Sigmoid colon (tissue), 7 donors: ENCODE data around the gene IQCK. TPM values are rescaled to one million over a fixed set of nuclear protein-coding genes. Genes with fewer than 3 reads are reported as not detected.

Experiments used
- DNase-seq: peaks from one replicate; pipeline ENCODE4 v3.0.0-alpha.2; 2019
- H3K27ac ChIP-seq, 4 donors: fragments of 200-600 bp; sonication (generic); one replicate each; pipeline ENCODE4 v1.5.1; 2016 to 2019; ENCODE audit warnings: mild to moderate bottlenecking in 1 of 4
- H3K27me3 ChIP-seq, 3 donors: fragments of 200-600 bp; sonication (generic); one replicate each; pipeline ENCODE4 v1.5.1; 2019; ENCODE audit warnings: mild to moderate bottlenecking in 1 of 3
- H3K36me3 ChIP-seq, 4 donors: fragments of 200-600 bp; sonication (generic); one replicate each; pipeline ENCODE4 v1.5.1; 2016 to 2019
- H3K4me1 ChIP-seq, 4 donors: fragments of 200-600 bp; sonication (generic); one replicate each; pipeline ENCODE4 v1.5.1; 2017 to 2019
- H3K4me3 ChIP-seq, 4 donors: fragments of 200-600 bp; sonication (generic); one replicate each; pipeline ENCODE4 v1.5.1; 2017 to 2019; ENCODE audit warnings: mild to moderate bottlenecking in 2 of 4, moderate library complexity in 1 of 4
- H3K9me3 ChIP-seq, 4 donors: fragments of 200-600 bp in 3 of 4; sonication (generic) in 3 of 4; one replicate each; pipeline versions ENCODE4 v1.5.1 to v1.6.1; 2013 to 2019
- EP300 ChIP-seq, 4 donors: sonication (generic); formaldehyde crosslinking; IDR thresholded peaks; one replicate each; pipeline ENCODE4 v1.6.1; 2017; ENCODE audit warnings: antibody characterized with exemption in 4 of 4
- POLR2A ChIP-seq, 2 donors: fragments of 450-650 bp; IDR thresholded peaks; one replicate each; pipeline ENCODE4 v1.6.1; 2016; ENCODE audit warnings: antibody characterized with exemption in 2 of 2, mild to moderate bottlenecking in 2 of 2, moderate library complexity in 2 of 2
- POLR2AphosphoS5 ChIP-seq, 4 donors: sonication (generic); formaldehyde crosslinking; IDR thresholded peaks; one replicate each; pipeline ENCODE4 v1.6.1; 2017; ENCODE audit warnings: antibody characterized with exemption in 4 of 4
- WGBS, 2 donors: extraction: QIAGEN DNeasy Blood & Tissue Kit; methylation state at CpG; one replicate each; pipeline ENCODE4 v1.1.7; 2013; 5-methylcytosine and 5-hydroxymethylcytosine counted together
- intact Hi-C: fragments of 100-400 bp; cut with DNase I; formaldehyde crosslinking; loops from one replicate; pipeline ENCODE4 v1.15.1; 2023
- polyA plus RNA-seq, 3 donors: library from polyadenylated mRNA; stranded (reverse); fragments of 200-250 nt; gene quantifications; one replicate each; pipeline ENCODE4 v1.2.3, GENCODE V29; 2013
- total RNA-seq, 4 donors: library from RNA; depleted of rRNA; stranded (reverse); fragments of >200 nt; gene quantifications; one replicate each; pipeline ENCODE4 v1.1.0, GENCODE V29; 2016
- TF ChIP-seq, protein P1 (sequence below), 4 experiments: fragments of 450-650 bp in 3 of 4; fragments of 200-600 bp in 1 of 4; IDR thresholded peaks; one replicate each; pipeline ENCODE4 v1.5.1; 2016 to 2019; ENCODE audit warnings: antibody characterized with exemption in 4 of 4, mild to moderate bottlenecking in 3 of 4, moderate library complexity in 2 of 4
- donor health status: healthy with polysubstance abuse.
- donor health status: Bipolar disorder and iron deficiency.
- donor health status: healthy.

Gene IQCK
- total and polyA plus RNA-seq, 7 donors: 5.1 to 16.6 (median 10.3) TPM

DNA sequence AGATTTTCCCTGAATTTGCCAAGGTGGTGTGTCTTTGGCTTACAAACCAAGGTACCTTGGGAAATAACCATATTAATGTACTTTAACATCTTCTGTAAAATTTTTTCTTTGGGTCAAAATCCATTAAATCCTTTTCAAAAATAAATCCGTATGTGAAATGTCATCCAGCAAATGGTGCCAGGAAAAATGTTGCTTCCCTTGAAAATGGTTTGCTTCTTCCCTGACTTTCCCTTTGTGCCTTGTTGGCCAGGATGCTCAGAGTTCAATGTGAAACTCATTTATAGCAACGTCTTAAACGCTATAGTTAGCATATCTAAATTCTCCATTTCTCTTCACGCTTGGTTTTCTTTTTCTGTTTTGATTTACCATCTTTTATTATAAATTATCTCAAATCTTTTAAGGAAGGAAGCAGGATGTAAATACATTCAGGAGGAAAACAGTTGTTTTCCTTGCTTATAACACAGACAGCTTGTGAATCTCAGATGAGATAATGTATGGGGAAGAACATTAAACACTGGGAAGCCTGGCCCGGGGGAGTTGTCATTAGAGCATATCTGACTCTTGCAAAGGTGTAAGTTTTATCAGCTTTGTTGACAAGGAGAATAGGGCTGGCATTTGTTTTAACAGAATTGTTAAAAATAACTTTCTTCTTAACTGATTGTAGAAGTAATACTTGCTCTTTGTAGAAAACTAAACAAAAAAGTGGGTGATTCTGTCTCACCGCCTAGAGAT lies 124.5 kb downstream of the IQCK start:
- no peak overlapping the region for H3K27ac ChIP-seq
- DNase-seq: no peak
- TF ChIP-seq, protein P1, sequence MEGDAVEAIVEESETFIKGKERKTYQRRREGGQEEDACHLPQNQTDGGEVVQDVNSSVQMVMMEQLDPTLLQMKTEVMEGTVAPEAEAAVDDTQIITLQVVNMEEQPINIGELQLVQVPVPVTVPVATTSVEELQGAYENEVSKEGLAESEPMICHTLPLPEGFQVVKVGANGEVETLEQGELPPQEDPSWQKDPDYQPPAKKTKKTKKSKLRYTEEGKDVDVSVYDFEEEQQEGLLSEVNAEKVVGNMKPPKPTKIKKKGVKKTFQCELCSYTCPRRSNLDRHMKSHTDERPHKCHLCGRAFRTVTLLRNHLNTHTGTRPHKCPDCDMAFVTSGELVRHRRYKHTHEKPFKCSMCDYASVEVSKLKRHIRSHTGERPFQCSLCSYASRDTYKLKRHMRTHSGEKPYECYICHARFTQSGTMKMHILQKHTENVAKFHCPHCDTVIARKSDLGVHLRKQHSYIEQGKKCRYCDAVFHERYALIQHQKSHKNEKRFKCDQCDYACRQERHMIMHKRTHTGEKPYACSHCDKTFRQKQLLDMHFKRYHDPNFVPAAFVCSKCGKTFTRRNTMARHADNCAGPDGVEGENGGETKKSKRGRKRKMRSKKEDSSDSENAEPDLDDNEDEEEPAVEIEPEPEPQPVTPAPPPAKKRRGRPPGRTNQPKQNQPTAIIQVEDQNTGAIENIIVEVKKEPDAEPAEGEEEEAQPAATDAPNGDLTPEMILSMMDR (IDR thresholded peaks at IDR 0.05): no peak
- TF ChIP-seq EP300 (IDR thresholded peaks at IDR 0.05): no peak
- TF ChIP-seq POLR2A (IDR thresholded peaks at IDR 0.05): no peak
- TF ChIP-seq POLR2AphosphoS5 (IDR thresholded peaks at IDR 0.05): no peak
- H3K4me1 ChIP-seq: peaks cover 0 to 8% (median 6%) of the 10 kb centered on the region in 4 donors
- intact Hi-C loops: no loop called here
- 78 to 81% methylated on average over 6 of the region's 6 CpGs for WGBS, 2 donors
- no peak overlapping the region for H3K4me3 ChIP-seq
- no peaks in the 10 kb centered on the region for H3K9me3 ChIP-seq
- no peaks in the 10 kb centered on the region for H3K36me3 ChIP-seq
- no peaks in the 10 kb centered on the region for H3K27me3 ChIP-seq

DNA sequence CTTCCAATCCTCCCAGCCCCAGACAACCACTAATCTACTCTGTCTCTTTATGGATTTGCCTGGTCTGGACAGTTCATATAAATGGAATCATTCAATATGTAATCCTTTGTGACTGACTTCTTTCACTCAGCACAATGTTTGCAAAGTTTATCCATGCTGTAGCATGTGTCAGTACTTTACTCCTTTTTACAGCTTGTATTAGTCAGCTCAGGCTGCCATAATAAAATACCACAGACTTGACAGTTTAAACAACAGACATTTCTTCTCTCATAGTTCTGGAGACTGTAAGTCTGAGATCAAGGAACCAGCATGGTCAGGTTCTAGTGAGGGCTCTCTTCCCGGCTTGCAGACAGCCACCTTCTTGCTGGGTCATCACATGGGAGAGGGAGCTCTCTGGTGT lies 125.3 kb downstream of the IQCK start:
- peak; percentile 14 for DNase-seq
- Histone ChIP-seq H3K27me3 (no peaks in the 10 kb centered on the region), H3K4me3 (no peak overlapping the region), H3K9me3 (no peaks in the 10 kb centered on the region), H3K27ac (no peak overlapping the region), H3K4me1 (peaks cover 0 to 8% (median 5%) of the 10 kb centered on the region in 4 donors), H3K36me3 (no peaks in the 10 kb centered on the region)
- TF ChIP-seq POLR2AphosphoS5 (IDR thresholded peaks at IDR 0.05): no peak
- no peak for TF ChIP-seq POLR2A (IDR thresholded peaks at IDR 0.05)
- TF ChIP-seq, protein P1 (IDR thresholded peaks at IDR 0.05): no peak
- no peak for TF ChIP-seq EP300 (IDR thresholded peaks at IDR 0.05)
- 59 to 83% methylated on average over 1 of the region's 1 CpG for WGBS, 2 donors
- intact Hi-C loops: no loop called here

DNA sequence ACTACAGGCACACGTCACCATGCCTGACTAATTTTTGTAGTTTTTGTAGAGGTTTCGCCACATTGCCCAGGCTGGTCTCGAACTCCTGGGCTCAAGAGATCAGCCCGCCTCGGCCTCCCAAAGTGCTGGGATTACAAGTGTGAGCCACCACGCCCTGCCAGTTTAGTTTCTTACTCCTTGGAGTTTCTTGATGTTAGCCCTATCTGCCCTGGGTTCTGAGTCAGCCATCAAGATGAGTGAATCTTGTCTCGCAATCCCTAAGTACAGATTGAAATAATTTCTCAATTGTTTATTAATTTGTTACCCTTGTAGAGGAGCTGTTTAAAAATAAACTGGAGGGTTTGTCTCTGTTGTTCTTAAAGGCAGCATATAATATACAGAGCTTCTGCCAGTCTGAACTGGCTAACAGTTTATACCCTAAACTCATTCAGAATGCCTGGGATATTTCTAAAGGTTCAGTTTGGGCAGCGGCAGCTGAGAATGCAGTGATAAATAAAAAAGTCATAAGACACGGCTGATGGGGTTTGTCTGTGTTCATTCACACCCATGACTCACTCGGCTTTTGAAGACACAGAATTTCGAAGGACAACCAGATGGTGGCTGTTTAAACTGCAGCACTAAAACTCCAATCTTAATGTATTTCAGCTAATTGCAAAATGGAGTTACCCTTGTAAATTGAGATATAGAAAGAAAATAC lies 127.0 kb downstream of the IQCK start:
- TF ChIP-seq, protein P1 (IDR thresholded peaks at IDR 0.05): no peak
- TF ChIP-seq POLR2AphosphoS5 (IDR thresholded peaks at IDR 0.05): peak in 1 of 4 donors; percentile 48
- DNase-seq: no peak
- WGBS, 2 donors: 82% methylated on average over 11 of the region's 11 CpGs
- H3K27ac ChIP-seq: peak overlapping the region in 3 of 4 donors; percentile 21 to 57 (median 22)
- intact Hi-C loops: no loop called here
- H3K9me3 ChIP-seq: no peaks in the 10 kb centered on the region
- no peaks in the 10 kb centered on the region for H3K27me3 ChIP-seq
- no peaks in the 10 kb centered on the region for H3K36me3 ChIP-seq
- H3K4me3 ChIP-seq: no peak overlapping the region
- peaks cover 0 to 8% (median 5%) of the 10 kb centered on the region in 4 donors for H3K4me1 ChIP-seq

DNA sequence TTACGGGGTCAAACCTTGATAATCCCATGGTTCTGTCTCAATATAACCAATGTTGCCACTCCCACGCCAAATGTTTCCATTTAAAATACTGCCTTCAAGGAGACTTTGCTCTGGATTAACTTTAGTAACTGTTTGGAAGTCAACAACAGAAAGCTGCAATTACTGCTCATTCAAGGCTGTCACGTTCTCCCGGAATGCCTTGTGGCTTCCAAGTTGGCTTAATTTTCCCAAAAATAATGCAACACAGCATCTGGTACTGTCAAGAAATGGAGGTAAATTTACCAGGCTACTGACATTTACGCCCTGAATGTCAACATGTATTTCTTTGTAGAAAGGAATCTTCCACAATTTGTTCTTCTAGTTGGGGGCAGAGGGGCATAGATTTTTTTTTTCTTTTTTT lies 128.4 kb downstream of the IQCK start:
- H3K4me3 ChIP-seq: no peak overlapping the region
- no peak for DNase-seq

More for the DNA sequence above, 128.4 kb downstream of the IQCK start:
- Histone ChIP-seq H3K4me1 (peaks cover 0 to 8% (median 5%) of the 10 kb centered on the region in 4 donors), H3K9me3 (no peaks in the 10 kb centered on the region), H3K27ac (no peak overlapping the region), H3K36me3 (no peaks in the 10 kb centered on the region), H3K27me3 (no peaks in the 10 kb centered on the region)
- intact Hi-C loops: no loop called here
- TF ChIP-seq POLR2A (IDR thresholded peaks at IDR 0.05) (no peak), POLR2AphosphoS5 (IDR thresholded peaks at IDR 0.05) (no peak), EP300 (IDR thresholded peaks at IDR 0.05) (no peak)
- TF ChIP-seq, protein P1 (IDR thresholded peaks at IDR 0.05): no peak
- 81 to 85% methylated on average over 5 of the region's 5 CpGs for WGBS, 2 donors
